ENCODE data around the gene DEGS1. TPM values are rescaled to one million over a fixed set of nuclear protein-coding genes. Genes with fewer than 3 reads are reported as not detected.

DEGS1 gene
- total RNA-seq, result 10 to 100 TPM; 84.0 to 99.6 TPM

GRCh38 chr1:224182866-224183590, at the start of gene DEGS1:
Gene DEGS1, plus strand, starts transcription at chr1:224183240. Its CDS starts 97 bp downstream, at chr1:224183337.

Small RNA genes within 50 kb of the gene (small RNA-seq; reads per million reads assigned to genes)
- 0 to 0.17 reads per million in 2 donors for gene AC092809.3
- gene RF00139, result 0.04 to 0.06 reads per million in 2 donors

Other genes with a start within 250 kb of the DEGS1 start
- gene FBXO28, start 69.1 kb upstream of the DEGS1 start, total RNA-seq, result 10 to 100 TPM; 30.6 to 35.3 TPM
- gene NVL, start 146.9 kb downstream of the DEGS1 start, total RNA-seq, result 10 to 100 TPM; 18.6 to 31.6 TPM
- gene CNIH4, start 173.6 kb downstream of the DEGS1 start, total RNA-seq, result 10 to 100 TPM; 44.4 to 87.6 TPM

Measured in melanocyte of skin (primary cell).